ENCODE results near the gene C2CD3.

GRCh38 chr11:74142624-74143023 lies 28.2 kb downstream of the C2CD3 start:
- TF ChIP-seq CTCF (IDR thresholded peaks at IDR 0.05 in 8 of 11, conservative IDR thresholded peaks at IDR 0.05 in 3 of 11) (no peak), POLR2AphosphoS5 (IDR thresholded peaks at IDR 0.05) (no peak)
